ENCODE measurements around the gene LRRFIP2.
"Not testable (repeated sequence)": the region's sequence is repeated elsewhere in the genome, so short reads cannot be mapped to it uniquely, and the experiment has no call there.

LRRFIP2 gene

GRCh38 chr3:37140899-37141541 is 33.4 kb downstream of the LRRFIP2 start:
- DNase-seq, result no peak

DNA sequence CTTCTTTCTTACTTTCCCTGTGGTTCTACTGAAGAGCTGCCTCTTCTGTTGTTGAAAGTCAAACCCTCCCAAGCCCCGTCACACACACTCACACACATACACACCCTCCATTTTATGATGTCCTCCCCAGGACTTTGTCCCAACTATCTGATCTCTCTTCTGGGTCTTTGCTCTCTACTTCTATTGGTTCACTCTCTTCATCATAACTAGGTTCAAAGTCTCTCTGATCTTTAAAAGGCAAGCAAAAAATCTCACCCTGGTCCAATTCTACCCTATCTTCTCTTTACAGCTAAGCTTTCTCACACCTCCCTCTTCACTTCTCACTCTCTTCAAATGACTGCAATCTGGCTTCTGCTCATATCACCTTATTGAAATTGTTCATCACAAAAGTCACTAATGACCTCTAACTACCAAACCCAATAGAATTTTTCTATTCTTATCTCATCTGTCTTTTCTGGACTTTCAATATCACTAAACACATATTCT is 34.8 kb downstream of the LRRFIP2 start:
- no peak for DNase-seq

DNA sequence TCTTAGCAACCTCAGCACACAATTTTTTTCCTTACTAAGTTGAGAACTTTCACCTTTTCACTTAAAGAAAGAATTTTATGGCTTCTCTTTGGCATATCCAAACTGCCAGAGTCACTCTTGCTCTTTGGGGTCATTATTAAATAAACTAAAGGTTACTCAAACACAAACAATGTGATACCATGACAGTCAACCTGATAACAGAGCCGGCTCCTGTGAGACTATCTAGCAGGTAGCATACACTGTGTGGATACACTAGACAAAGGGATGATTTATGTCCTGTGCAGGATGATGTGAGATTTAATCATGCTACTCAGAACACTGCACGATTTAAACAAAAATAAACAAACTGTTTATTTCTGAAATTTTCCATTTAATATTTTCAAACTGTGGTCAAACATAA is 35.6 kb downstream of the LRRFIP2 start:
- DNase-seq, result no peak

- no peak for DNase-seq
These were observed 36.9 kb downstream of the LRRFIP2 start for GRCh38 chr3:37137516-37137915.

GRCh38 chr3:37136067-37136466 is 38.3 kb downstream of the LRRFIP2 start:
- DNase-seq, result no peak

DNA sequence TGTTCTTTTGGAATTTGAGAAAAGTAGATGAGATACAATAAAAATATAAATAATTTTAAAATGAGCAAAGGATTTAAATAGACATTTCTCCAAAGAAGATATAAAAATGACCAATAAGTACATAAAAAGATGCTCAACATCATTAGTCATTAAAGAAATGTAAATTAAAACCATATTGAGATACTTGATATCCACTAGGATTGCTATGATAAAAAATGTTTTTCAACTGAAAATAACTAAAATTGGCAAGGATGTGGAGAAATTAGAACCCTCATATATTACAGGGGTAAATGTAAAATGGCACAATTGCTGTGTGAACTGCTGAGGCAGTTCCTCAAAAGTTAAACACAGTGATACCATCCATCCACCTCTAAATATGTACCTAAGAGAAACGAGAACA is 38.8 kb downstream of the LRRFIP2 start:
- no peak for DNase-seq

- DNase-seq, result no peak
These were observed 42.0 kb downstream of the LRRFIP2 start for GRCh38 chr3:37132334-37132733.

DNA sequence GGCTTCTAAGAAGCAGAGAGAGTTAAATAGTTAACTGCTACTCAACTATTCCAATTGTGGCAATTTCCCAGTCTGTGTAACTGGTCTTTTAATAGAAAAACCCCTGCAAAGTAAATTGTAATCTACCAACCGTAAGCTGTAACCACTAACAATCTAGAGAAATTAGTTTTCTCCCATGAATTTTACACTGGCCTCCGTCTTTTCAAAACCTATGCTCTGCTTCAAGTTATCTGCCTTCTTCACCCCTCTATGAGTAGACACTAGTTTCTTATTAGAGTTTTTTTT is 42.6 kb downstream of the LRRFIP2 start:
- DNase-seq, result no peak

DNA sequence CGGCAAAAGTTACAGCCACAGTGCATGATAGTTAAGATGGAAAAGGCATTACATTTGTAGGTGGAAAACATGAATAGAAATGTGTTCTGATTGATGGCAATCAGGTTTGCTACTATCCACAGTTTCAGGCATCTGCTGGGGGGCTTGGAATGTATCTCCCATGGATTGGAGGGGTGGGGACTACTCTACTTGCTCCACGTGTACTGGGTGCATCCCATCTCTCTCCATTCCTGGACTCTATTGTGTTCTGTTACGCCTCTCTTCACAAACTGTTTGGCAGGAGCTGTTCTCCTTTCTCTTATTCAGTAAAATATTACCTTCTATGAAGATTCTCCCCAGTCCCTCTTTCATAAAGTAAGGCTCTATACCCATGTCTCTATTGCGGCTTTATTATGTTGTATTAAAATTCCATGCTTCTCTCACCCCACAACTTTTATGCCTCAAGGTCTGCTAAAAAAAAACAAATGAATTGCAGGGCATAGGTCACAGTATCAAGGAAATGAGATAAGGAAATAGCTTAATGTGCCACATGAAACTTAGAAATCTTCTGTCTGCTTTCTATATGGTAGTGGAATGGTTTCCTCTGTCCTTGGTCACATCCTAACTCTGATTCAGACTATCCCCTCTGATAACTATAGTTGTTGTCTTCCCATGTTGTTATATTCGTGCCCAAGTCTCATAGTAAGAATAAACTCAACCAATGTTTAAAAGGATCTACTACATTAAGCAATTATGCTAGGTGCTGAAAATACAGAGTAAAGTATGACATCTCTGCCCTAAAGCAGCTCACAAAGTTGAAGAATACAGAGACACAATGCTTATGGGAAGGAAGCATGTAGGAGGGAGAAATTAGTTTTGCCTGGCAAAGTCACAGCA is 43.2 kb downstream of the LRRFIP2 start:
- DNase-seq, result no peak

DNA sequence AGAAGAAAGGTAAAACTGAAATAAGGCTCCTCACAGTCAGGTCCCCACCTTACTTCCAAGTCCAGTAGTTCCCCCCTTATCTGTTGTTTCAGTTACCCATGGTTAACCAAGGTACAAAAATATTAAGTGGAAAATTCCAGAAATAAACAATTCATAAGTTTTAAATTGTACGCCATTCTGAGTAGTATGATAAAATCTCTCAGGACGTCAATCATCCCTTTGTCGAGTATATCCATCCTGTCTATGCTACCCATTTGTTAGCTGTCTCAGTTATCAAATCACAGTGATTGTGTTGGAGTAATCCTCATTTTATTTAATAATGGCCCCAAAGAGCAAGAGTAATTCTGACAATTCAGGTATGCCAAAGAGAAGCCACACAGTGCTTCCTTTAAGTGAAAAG is 43.9 kb downstream of the LRRFIP2 start:
- DNase-seq, result no peak

GRCh38 chr3:37129871-37130270 is 44.5 kb downstream of the LRRFIP2 start:
- no peak for DNase-seq

- DNase-seq, result no peak
These were observed 47.0 kb downstream of the LRRFIP2 start for GRCh38 chr3:37127340-37127739.

GRCh38 chr3:37126856-37127255 is 47.5 kb downstream of the LRRFIP2 start:
- DNase-seq, result no peak

- DNase-seq, result no peak
These were observed 48.9 kb downstream of the LRRFIP2 start for GRCh38 chr3:37125195-37126073.

- DNase-seq, result no peak
These were observed 49.9 kb downstream of the LRRFIP2 start for GRCh38 chr3:37124435-37124834.

DNA sequence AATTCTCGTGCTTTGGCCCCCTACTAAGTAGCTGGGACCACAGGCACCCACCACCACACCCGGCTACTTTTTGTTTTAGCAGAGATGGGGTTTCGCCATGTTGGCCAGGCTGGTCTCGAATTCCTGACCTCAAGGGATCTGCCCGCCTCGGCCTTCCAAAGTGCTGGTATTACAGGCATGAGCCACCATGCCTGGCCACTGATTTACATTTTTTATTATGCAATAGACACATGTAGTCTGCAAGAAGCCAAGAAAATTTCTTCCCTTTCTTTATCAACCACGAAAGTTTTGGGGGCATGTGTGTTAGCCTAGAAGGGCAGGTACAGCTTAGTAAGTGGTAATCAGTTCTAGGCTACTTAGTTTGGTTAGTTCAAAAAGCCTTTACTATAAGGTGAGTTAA is 51.1 kb downstream of the LRRFIP2 start:
- DNase-seq, result no peak

GRCh38 chr3:37122069-37122468 is 52.3 kb downstream of the LRRFIP2 start:
- DNase-seq, result not testable (repeated sequence)

DNA sequence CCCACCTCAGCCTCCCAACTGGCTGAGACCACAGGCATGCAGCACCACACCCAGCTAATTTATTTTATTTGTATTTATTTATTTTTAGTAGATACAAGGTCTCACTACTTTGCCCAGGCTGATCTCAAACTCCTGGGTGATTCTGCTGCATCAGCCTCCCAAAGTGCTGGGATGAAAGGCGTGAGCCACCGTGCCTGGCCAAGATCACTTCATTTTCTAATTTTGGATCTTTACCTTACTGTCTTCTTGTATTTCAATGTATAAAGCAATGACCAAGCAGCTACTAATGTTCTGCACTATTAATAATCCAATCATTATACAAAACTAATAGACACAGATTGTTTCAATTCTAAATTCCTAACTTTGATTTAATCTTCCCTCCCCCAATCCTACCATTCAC is 56.2 kb downstream of the LRRFIP2 start:
- no peak for DNase-seq

DNA sequence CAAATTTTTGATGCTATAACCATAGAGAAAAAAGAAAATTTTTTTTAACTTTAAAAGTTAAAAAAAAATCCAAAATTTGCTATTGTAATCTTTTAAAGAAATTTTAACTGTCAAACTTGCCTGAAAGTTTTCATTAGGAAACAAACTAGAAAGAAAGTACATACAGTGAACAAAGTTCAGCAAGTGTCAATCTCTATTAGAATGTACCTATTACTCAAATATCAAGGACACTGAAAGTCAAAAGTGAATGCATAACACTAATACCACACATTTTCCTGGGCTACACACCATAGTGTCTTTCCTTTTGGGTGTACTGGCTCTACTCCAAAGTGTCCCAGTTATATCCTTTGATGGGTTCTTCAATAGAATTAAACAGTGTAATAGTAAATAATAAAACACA is 56.8 kb downstream of the LRRFIP2 start:
- DNase-seq, result no peak

DNA sequence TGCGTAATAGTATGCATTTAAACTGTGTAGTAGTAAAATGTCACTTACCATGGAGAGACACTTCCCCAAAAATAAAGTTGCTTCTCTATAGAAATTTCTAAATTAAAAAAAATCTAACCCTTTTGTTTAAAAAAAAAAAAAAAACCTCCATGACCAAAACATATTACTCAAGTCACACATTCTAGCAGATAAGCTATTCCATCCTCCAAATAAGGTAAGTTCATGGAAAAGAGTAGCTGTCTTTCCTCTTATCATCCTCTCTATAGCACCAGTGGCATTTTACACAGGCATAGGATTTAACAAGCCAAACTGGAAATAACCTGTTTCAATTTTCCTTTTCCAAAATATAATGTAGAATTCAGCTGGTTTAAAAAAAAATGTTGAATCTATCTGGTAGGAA is 57.4 kb downstream of the LRRFIP2 start:
- DNase-seq, result no peak

DNA sequence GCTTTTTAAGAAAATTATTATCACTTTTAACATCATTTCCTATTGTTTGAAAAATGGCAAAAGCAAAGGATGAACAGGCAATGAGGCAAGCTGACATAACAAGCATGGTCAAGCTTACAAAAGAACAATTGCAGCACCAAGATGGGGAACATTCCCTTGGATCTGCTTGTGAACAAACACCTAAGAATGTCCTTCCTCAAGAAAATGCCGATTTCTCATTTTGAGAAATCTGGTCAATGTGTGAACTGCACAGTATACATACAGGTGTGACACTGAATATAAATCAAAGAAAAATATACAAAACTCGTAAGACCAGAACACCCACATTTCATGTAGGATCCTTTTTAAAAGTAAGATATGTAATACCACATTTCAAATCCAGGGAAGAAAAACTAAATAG is 58.9 kb downstream of the LRRFIP2 start:
- DNase-seq, result no peak

GRCh38 chr3:37114251-37115145 is 59.9 kb downstream of the LRRFIP2 start:
- DNase-seq, result no peak

- DNase-seq, result no peak
These were observed 61.4 kb downstream of the LRRFIP2 start for GRCh38 chr3:37112987-37113386.
